HS-27A (cell line): ENCODE data around the gene TTC3.
"Not testable (repeated sequence)": the region's sequence is repeated elsewhere in the genome, so short reads cannot be mapped to it uniquely, and the experiment has no call there.

Experiments used
- DNase-seq: peaks from one replicate; pipeline ENCODE4 v3.0.0-alpha.2; 2012; ENCODE audit warnings: low read depth, missing footprints

The TTC3 gene

GRCh38 chr21:37072988-37073416, at the start of gene TTC3, which contains the start of gene PIGP:
Gene TTC3, plus strand, starts transcription at chr21:37073254. Its CDS starts 14,004 bp downstream, at chr21:37087258.
Gene PIGP, minus strand, starts transcription at chr21:37073071. Its CDS starts 556 bp downstream, at chr21:37072515.
- DNase-seq: peak; percentile 74

- DNase-seq: no peak
Measured at GRCh38 chr21:37026499-37026898, 46.6 kb upstream of the TTC3 start.

- DNase-seq: no peak
Measured at GRCh38 chr21:37028570-37028969, 44.5 kb upstream of the TTC3 start.

- DNase-seq: no peak
Measured at GRCh38 chr21:37030864-37031263, 42.2 kb upstream of the TTC3 start.

GRCh38 chr21:37032293-37032692, 40.8 kb upstream of the TTC3 start:
- DNase-seq: no peak

- no peak for DNase-seq
Measured at GRCh38 chr21:37032877-37033471, 40.1 kb upstream of the TTC3 start.

- DNase-seq: not testable (repeated sequence)
Measured at GRCh38 chr21:37034394-37034793, 38.7 kb upstream of the TTC3 start.

GRCh38 chr21:37036177-37036576, 36.9 kb upstream of the TTC3 start:
- no peak for DNase-seq

GRCh38 chr21:37039411-37040075, 33.5 kb upstream of the TTC3 start:
- DNase-seq: no peak

- DNase-seq: no peak
Measured at GRCh38 chr21:37040212-37040611, 32.8 kb upstream of the TTC3 start.

- no peak for DNase-seq
Measured at GRCh38 chr21:37041706-37042271, 31.3 kb upstream of the TTC3 start.

- no peak for DNase-seq
Measured at GRCh38 chr21:37043818-37044217, 29.2 kb upstream of the TTC3 start.

- no peak for DNase-seq
Measured at GRCh38 chr21:37044643-37045042, 28.4 kb upstream of the TTC3 start.

GRCh38 chr21:37045149-37045548, 27.9 kb upstream of the TTC3 start:
- DNase-seq: no peak

- DNase-seq: no peak
Measured at GRCh38 chr21:37045556-37045955, 27.5 kb upstream of the TTC3 start.

- DNase-seq: no peak
Measured at GRCh38 chr21:37047079-37047478, 26.0 kb upstream of the TTC3 start.

- not testable (repeated sequence) for DNase-seq
Measured at GRCh38 chr21:37049741-37050140, 23.3 kb upstream of the TTC3 start.

GRCh38 chr21:37055271-37055855, 17.7 kb upstream of the TTC3 start:
- DNase-seq: no peak

- DNase-seq: no peak
Measured at GRCh38 chr21:37057614-37058013, 15.4 kb upstream of the TTC3 start.

- no peak for DNase-seq
Measured at GRCh38 chr21:37058261-37058660, 14.8 kb upstream of the TTC3 start.

GRCh38 chr21:37059181-37059580, 13.9 kb upstream of the TTC3 start:
- no peak for DNase-seq

GRCh38 chr21:37060296-37060695, 12.8 kb upstream of the TTC3 start:
- peak; percentile 75 for DNase-seq
